Esophagus squamous epithelium (tissue), 4 donors: ENCODE measurements around the gene POLR1B.

Source experiments
- CTCF ChIP-seq, 6 experiments: fragments of 450-650 bp in 4 of 6; fragments of 200-600 bp in 2 of 6; sonication (generic) in 2 of 6; IDR thresholded peaks; one replicate each; pipeline ENCODE4 v1.5.1; 2016 to 2019; ENCODE audit warnings: antibody characterized with exemption in 6 of 6, mild to moderate bottlenecking in 4 of 6, moderate library complexity in 4 of 6
- POLR2A ChIP-seq, 4 donors: fragments of 450-650 bp; IDR thresholded peaks; one replicate each; pipeline ENCODE4 v1.6.1; 2017; ENCODE audit warnings: antibody characterized with exemption in 4 of 4, mild to moderate bottlenecking in 4 of 4, moderate library complexity in 3 of 4

GRCh38 chr2:112593736-112594135, 51.5 kb downstream of the POLR1B start:
- TF ChIP-seq CTCF (IDR thresholded peaks at IDR 0.05) (no peak), POLR2A (IDR thresholded peaks at IDR 0.05) (no peak)
